NCI-H2107 treated with DMSO at 0.1 percent for 48 hours (cell line): ENCODE measurements around the gene GSAP.
"Not testable (repeated sequence)": the region's sequence is repeated elsewhere in the genome, so short reads cannot be mapped to it uniquely, and the experiment has no call there.

Experiments
- DNase-seq: peaks from one replicate; lab custom pipeline; 2025; ENCODE audit not compliant: unreplicated experiment; lab: John Stamatoyannopoulos, UW

GSAP gene

GRCh38 chr7:77289387-77289786 lies 126.8 kb downstream of the GSAP start:
- no peak for DNase-seq

- no peak for DNase-seq
Observed at GRCh38 chr7:77288676-77289320, 127.4 kb downstream of the GSAP start.

- no peak for DNase-seq
Observed at GRCh38 chr7:77284616-77285015, 131.5 kb downstream of the GSAP start.

- DNase-seq: peak; percentile 8
Observed at GRCh38 chr7:77284005-77284404, 132.1 kb downstream of the GSAP start.

- DNase-seq: no peak
Observed at GRCh38 chr7:77282897-77283296, 133.3 kb downstream of the GSAP start.

- no peak for DNase-seq
Observed at GRCh38 chr7:77281780-77282478, 134.2 kb downstream of the GSAP start.

GRCh38 chr7:77276120-77276519 lies 140.0 kb downstream of the GSAP start:
- DNase-seq: no peak

- not testable (repeated sequence) for DNase-seq
Observed at GRCh38 chr7:77275663-77276062, 140.5 kb downstream of the GSAP start.

GRCh38 chr7:77271766-77272165 lies 144.4 kb downstream of the GSAP start:
- DNase-seq: no peak

- no peak for DNase-seq
Observed at GRCh38 chr7:77270094-77270480, 146.1 kb downstream of the GSAP start.

- DNase-seq: no peak
Observed at GRCh38 chr7:77269360-77270093, 146.6 kb downstream of the GSAP start.

GRCh38 chr7:77266291-77266794 lies 149.8 kb downstream of the GSAP start:
- DNase-seq: no peak

GRCh38 chr7:77265666-77266065 lies 150.5 kb downstream of the GSAP start:
- no peak for DNase-seq

GRCh38 chr7:77262316-77262715 lies 153.8 kb downstream of the GSAP start:
- no peak for DNase-seq
